GM06990 (cell line): ENCODE results near the gene PHLDA2.

Source experiments
- DNase-seq: peaks from one replicate; pipeline ENCODE4 v3.0.0-alpha.2; 2011; ENCODE audit not compliant: insufficient read length; ENCODE audit errors: extremely low read depth
- H3K27me3 ChIP-seq: replicated peaks from 2 replicates; pipeline ENCODE4 v1.6.0; 2011; ENCODE audit warnings: low read length; ENCODE audit not compliant: control insufficient read depth, insufficient read depth
- H3K36me3 ChIP-seq: 2 replicates; pipeline ENCODE4 v1.5.1; 2011; ENCODE audit warnings: low read length; ENCODE audit not compliant: control insufficient read depth, insufficient read depth
- H3K4me3 ChIP-seq: replicated peaks from 2 replicates; pipeline ENCODE4 v1.5.1; 2011; ENCODE audit warnings: low read depth, mild to moderate bottlenecking, control low read depth, low read length
- CTCF ChIP-seq: IDR thresholded peaks from 2 replicates; pipeline ENCODE4 v1.5.1; 2011; ENCODE audit warnings: low read length, control low read depth, mild to moderate bottlenecking, inconsistent platforms; ENCODE audit not compliant: insufficient read depth, poor library complexity, severe bottlenecking

Gene PHLDA2, protein sequence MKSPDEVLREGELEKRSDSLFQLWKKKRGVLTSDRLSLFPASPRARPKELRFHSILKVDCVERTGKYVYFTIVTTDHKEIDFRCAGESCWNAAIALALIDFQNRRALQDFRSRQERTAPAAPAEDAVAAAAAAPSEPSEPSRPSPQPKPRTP

DNA sequence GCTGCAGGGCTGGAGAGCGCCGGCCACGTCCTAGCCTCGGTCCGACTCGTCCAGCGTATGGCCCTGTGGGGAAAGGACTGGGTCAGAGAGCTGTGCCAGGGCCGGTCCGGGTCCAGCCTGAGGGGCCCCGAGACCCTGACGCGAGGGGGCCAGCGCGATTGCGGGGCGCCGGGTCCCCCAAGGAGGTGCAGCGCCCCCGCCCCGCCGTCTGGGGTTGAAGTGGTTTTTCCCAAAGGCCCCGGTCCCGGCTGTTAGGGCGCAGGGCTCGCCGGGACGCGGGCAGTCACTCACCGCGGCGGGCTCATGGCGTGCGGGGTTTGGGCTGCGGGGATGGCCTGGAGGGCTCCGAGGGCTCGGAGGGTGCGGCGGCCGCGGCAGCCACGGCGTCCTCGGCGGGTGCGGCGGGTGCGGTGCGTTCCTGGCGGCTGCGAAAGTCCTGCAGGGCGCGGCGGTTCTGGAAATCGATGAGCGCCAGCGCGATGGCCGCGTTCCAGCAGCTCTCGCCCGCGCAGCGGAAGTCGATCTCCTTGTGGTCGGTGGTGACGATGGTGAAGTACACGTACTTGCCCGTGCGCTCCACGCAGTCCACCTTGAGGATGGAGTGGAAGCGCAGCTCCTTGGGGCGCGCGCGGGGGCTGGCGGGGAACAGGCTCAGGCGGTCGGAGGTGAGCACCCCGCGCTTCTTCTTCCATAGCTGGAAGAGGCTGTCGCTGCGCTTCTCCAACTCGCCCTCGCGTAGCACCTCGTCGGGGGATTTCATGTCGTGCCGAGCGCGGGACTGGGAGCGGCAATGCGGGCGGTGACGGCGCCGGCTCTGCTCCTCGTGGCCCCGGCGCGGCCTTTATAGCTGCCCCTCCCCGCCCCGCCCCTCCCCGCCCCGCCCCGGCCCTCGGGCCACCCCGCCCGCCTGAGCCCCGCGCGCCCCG, at the start of gene PHLDA2:
TSS of gene PHLDA2 (minus strand) at position 816 of the 926 bp plus-strand sequence. CDS start at position 760, 56 bp downstream.
- Histone ChIP-seq H3K27me3 (no peaks in the 10 kb centered on the region; the same call in 1 of the 2 replicates), H3K4me3 (peak within 1 kb of the TSS; percentile 62), H3K36me3 (no peaks in the 10 kb centered on the region)
- no peak for TF ChIP-seq CTCF
- peak; percentile 46 for DNase-seq

DNA sequence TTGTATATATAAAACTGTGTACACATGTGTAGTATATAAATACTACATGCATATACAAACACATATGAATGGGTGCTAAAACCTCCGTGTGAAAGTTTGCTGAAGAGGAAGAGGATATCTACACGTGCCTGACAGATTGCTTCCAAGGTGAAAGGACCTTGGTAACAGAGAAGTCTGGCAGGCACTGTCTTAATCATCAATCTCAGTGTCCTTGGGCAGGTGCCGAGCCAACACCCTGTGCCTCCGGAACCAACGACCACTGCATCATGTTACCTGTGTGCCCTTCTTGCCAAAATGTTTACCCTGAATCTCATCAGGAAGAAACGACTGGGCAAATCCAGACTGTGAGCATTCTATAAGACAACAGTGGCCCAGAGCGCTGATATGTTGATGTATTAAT, 47.9 kb upstream of the PHLDA2 start:
- no peak for DNase-seq
- no peak for TF ChIP-seq CTCF
- peaks cover 14% of the 10 kb centered on the region for H3K36me3 ChIP-seq
- H3K27me3 ChIP-seq = no peaks in the 10 kb centered on the region
- H3K4me3 ChIP-seq = no peak overlapping the region

- TF ChIP-seq CTCF = no peak
- H3K36me3 ChIP-seq = peaks cover 17% of the 10 kb centered on the region
- H3K4me3 ChIP-seq = no peak overlapping the region
- DNase-seq = no peak
- no peaks in the 10 kb centered on the region for H3K27me3 ChIP-seq
Observed at GRCh38 chr11:2976294-2977063, 47.3 kb upstream of the PHLDA2 start.

DNA sequence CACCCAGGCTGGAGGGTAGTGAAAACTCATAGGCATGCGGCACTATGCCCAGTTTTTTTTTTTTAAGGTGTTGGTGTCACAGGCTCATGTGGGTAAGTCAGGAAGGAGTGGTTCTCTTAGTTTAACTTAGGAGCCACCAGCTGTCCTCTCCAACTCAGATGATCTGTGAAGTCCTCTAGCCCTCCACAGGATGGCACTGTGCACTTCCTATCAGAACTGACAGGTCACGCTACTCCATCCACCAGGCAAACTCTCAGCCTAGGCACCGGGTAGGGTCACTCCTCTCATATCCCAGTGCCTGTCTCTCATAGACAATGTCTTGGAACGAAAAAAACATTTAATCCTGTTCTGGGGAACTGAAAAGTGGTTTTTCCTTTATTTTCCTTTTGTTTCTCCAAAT, 46.4 kb upstream of the PHLDA2 start:
- DNase-seq = no peak
- no peak overlapping the region for H3K4me3 ChIP-seq
- H3K27me3 ChIP-seq = no peaks in the 10 kb centered on the region
- TF ChIP-seq CTCF = peak; percentile 63
- peaks cover 19% of the 10 kb centered on the region for H3K36me3 ChIP-seq

GRCh38 chr11:2974272-2974671, 45.1 kb upstream of the PHLDA2 start:
- Histone ChIP-seq H3K36me3 (peaks cover 28% of the 10 kb centered on the region), H3K27me3 (no peaks in the 10 kb centered on the region), H3K4me3 (no peak overlapping the region)
- TF ChIP-seq CTCF = no peak
- no peak for DNase-seq
